H1 (cell line): ENCODE data around the gene ADAT3. TPM values are rescaled to one million over a fixed set of nuclear protein-coding genes. Genes with fewer than 3 reads are reported as not detected.

ENCODE experiments used
- POLR2AphosphoS5 ChIP-seq: IDR thresholded peaks from 2 replicates; pipeline ENCODE4 v1.6.1; 2011; ENCODE audit warnings: low read depth, low read length
- RAD21 ChIP-seq, 2 experiments: IDR thresholded peaks in 1 of 2; conservative IDR thresholded peaks in 1 of 2; 2 replicates each; pipeline ENCODE4 v1.6.1; 2011; ENCODE audit warnings: low read depth in 2 of 2, low read length in 2 of 2, improper control_type of control experiment in 1 of 2, inconsistent platforms in 1 of 2, mild to moderate bottlenecking in 1 of 2, moderate library complexity in 1 of 2
- RXRA ChIP-seq: IDR thresholded peaks from 2 replicates; pipeline ENCODE4 v1.6.1; 2011; ENCODE audit warnings: low read depth, mild to moderate bottlenecking, low read length, moderate library complexity; ENCODE audit not compliant: insufficient read depth
- TEAD4 ChIP-seq: IDR thresholded peaks from 2 replicates; pipeline ENCODE4 v1.6.1; 2012; ENCODE audit warnings: low read depth, low read length, inconsistent platforms, mixed read lengths
- polyA plus RNA-seq, 7 experiments: library from polyadenylated mRNA; depleted of rRNA in 3 of 7; stranded (reverse) in 5 of 7; unstranded in 2 of 7; fragments of >200 nt in 5 of 7; fragments of 200-250 nt in 2 of 7; gene quantifications; 1 replicate in 5 of 7; 2 replicates in 1 of 7; 4 replicates in 1 of 7; pipeline versions ENCODE4 v1.2.1 to v1.2.3, GENCODE V29; 2011 to 2013; ENCODE audit warnings: missing spikeins in 2 of 7, mixed read lengths in 2 of 7
- total RNA-seq: library from RNA; stranded (reverse); fragmentation: NEBNext Ultra II Directional; extraction: Animal tissue kit (Norgen Biotek cat#: 25700); gene quantifications from 2 replicates; pipeline ENCODE4 v1.2.1, GENCODE V29; 2021

ADAT3 gene
- total and polyA plus RNA-seq, 2 of the 8 experiments (the other 6 are each of a cell fraction or from before 2014, with no cell fraction given), result 5.4 to 10.8 TPM

GRCh38 chr19:1929021-1929742 lies 24.0 kb downstream of the ADAT3 start (continued):
- TF ChIP-seq RAD21 (IDR thresholded peaks at IDR 0.05 in 1 of 2, conservative IDR thresholded peaks at IDR 0.05 in 1 of 2; ENCODE audit: low read depth in 2 of 2, low read length in 2 of 2) (peak; percentile 72 to 84), RXRA (0 out of 2 replicates have a peak, but pooled peaks have one; percentile 7), TEAD4 (no peak), POLR2AphosphoS5 (no peak)
